GM13976 (cell line): ENCODE measurements around the gene MFSD1.

ENCODE experiments used
- DNase-seq: peaks from one replicate; pipeline ENCODE4 v3.0.0; 2012; ENCODE audit warnings: low spot score
- CTCF ChIP-seq: IDR thresholded peaks from 2 replicates; pipeline ENCODE4 v1.5.1; 2012; ENCODE audit warnings: borderline replicate concordance, mild to moderate bottlenecking; ENCODE audit not compliant: insufficient read depth; ENCODE audit errors: extremely low read depth, missing control alignments, control extremely low read depth
- in situ Hi-C: fragments of 300-500 bp; cut with MboI; formaldehyde crosslinking; loops from one replicate; pipeline ENCODE4 v1.12.0; 2022; ENCODE audit warnings: low sequenced_read_pairs, mixed read lengths, inconsistent platforms; ENCODE audit not compliant: unreplicated experiment

The MFSD1 gene

GRCh38 chr3:158766364-158766763 lies 35.5 kb upstream of the MFSD1 start:
- TF ChIP-seq CTCF, result no peak

GRCh38 chr3:158768361-158768787 lies 33.5 kb upstream of the MFSD1 start:
- no peak for TF ChIP-seq CTCF
- no peak for DNase-seq
- in situ Hi-C loops, result no loop called here

More at GRCh38 chr3:158766364-158766763, 35.5 kb upstream of the MFSD1 start:
- no peak for DNase-seq
- in situ Hi-C loops, result no loop called here

- DNase-seq, result no peak
- in situ Hi-C loops, result no loop called here
- no peak for TF ChIP-seq CTCF
Observed at GRCh38 chr3:158768881-158769543, 32.8 kb upstream of the MFSD1 start.

GRCh38 chr3:158769549-158769948 lies 32.3 kb upstream of the MFSD1 start:
- no peak for DNase-seq
- TF ChIP-seq CTCF, result no peak
- in situ Hi-C loops, result no loop called here

- no peak for DNase-seq
- TF ChIP-seq CTCF, result no peak
- in situ Hi-C loops, result no loop called here
Observed at GRCh38 chr3:158769952-158770740, 31.7 kb upstream of the MFSD1 start.

GRCh38 chr3:158770741-158771350 lies 31.0 kb upstream of the MFSD1 start:
- no peak for DNase-seq
- in situ Hi-C loops, result no loop called here
- TF ChIP-seq CTCF, result no peak
